H1 (cell line): Measurements from ENCODE around the gene MMP19. TPM values are rescaled to one million over a fixed set of nuclear protein-coding genes. Genes with fewer than 3 reads are reported as not detected.

Experiments used
- CTCF ChIA-PET: fragments of 300-600 bp; sonication (Branson Sonifier 250); formaldehyde crosslinking; loops from one replicate; lab custom pipeline; 2021; ENCODE audit not compliant: partially characterized antibody; lab: Charles Lee
- POLR2A ChIA-PET: fragments of 300-600 bp; sonication (Branson Sonifier 250); formaldehyde crosslinking; loops from one replicate; lab custom pipeline; 2021; ENCODE audit warnings: inconsistent platforms; ENCODE audit not compliant: partially characterized antibody; lab: Charles Lee
- DNase-seq, 2 experiments: peaks; one replicate each; pipeline versions ENCODE4 v3.0.0 to v3.0.0-alpha.2; 2010 to 2022; ENCODE audit warnings: low spot score in 2 of 2, low read depth in 1 of 2, mixed read lengths in 1 of 2
- FAIRE-seq: peaks from 2 replicates; lab custom pipeline; 2011; peaks lifted over from hg19 to GRCh38; lab: Jason Lieb, UNC
- H2AFZ ChIP-seq: 2 replicates; pipeline ENCODE4 v1.8.1; 2012; ENCODE audit warnings: low read length, inconsistent platforms
- H2AK5ac ChIP-seq: 2 replicates; pipeline ENCODE4 v1.6.1; 2013; ENCODE audit warnings: low read depth, low read length
- H2BK120ac ChIP-seq: replicated peaks from 2 replicates; pipeline ENCODE3; 2013; ENCODE audit warnings: low read depth, low read length, inconsistent platforms
- H2BK12ac ChIP-seq: 2 replicates; pipeline ENCODE4 v1.6.1; 2013; ENCODE audit warnings: low read depth, low read length
- H2BK15ac ChIP-seq: 2 replicates; pipeline ENCODE4 v1.6.1; 2013; ENCODE audit warnings: low read length
- H2BK20ac ChIP-seq: 2 replicates; pipeline ENCODE4 v1.6.1; 2013; ENCODE audit warnings: low read length
- H2BK5ac ChIP-seq: 2 replicates; pipeline ENCODE4 v1.6.1; 2013; ENCODE audit warnings: low read depth, low read length
- H3K14ac ChIP-seq: 2 replicates; pipeline ENCODE4 v1.6.1; 2013; ENCODE audit warnings: inconsistent platforms; ENCODE audit not compliant: insufficient read length
- H3K18ac ChIP-seq: 2 replicates; pipeline ENCODE4 v1.6.1; 2013; ENCODE audit warnings: low read length; ENCODE audit errors: extremely low read depth
- H3K23ac ChIP-seq: 2 replicates; pipeline ENCODE4 v1.6.1; 2013; ENCODE audit warnings: inconsistent platforms; ENCODE audit not compliant: insufficient read length
- H3K23me2 ChIP-seq: 2 replicates; pipeline ENCODE4 v1.6.1; 2013; ENCODE audit warnings: low read depth, low read length
- H3K27ac ChIP-seq: 2 replicates; pipeline ENCODE4 v1.6.1; 2011; ENCODE audit warnings: low read depth, low read length, inconsistent platforms
- H3K27me3 ChIP-seq, 4 experiments: replicated peaks in 1 of 4; 1 replicate in 1 of 4; 2 replicates in 3 of 4; pipeline versions ENCODE4 v1.6.1 to v1.8.1; 2011 to 2013; ENCODE audit warnings: low read length in 3 of 4, mild to moderate bottlenecking in 3 of 4, inconsistent platforms in 2 of 4, mixed read lengths in 2 of 4, moderate library complexity in 1 of 4; ENCODE audit not compliant: control insufficient read depth in 3 of 4, insufficient read depth in 3 of 4; ENCODE audit errors: extremely low read depth in 1 of 4
- H3K36me3 ChIP-seq, 4 experiments: 2 replicates each; pipeline versions ENCODE4 v1.6.1 to v1.8.1; 2011 to 2013; ENCODE audit warnings: mild to moderate bottlenecking in 4 of 4, low read length in 3 of 4, moderate library complexity in 2 of 4, control low read depth in 1 of 4, inconsistent platforms in 1 of 4; ENCODE audit not compliant: insufficient read depth in 4 of 4, control insufficient read depth in 2 of 4
- H3K4ac ChIP-seq: replicated peaks from 2 replicates; pipeline ENCODE3; 2013; ENCODE audit warnings: low read length, low read depth, mixed read lengths, inconsistent platforms; ENCODE audit not compliant: insufficient read length
- H3K4me1 ChIP-seq, 4 experiments: replicated peaks in 1 of 4; 1 replicate in 1 of 4; 2 replicates in 3 of 4; pipeline versions ENCODE4 v1.6.1 to v1.8.1; 2011 to 2013; ENCODE audit warnings: low read length in 3 of 4, inconsistent platforms in 2 of 4, mixed read lengths in 1 of 4; ENCODE audit not compliant: insufficient read depth in 4 of 4, control insufficient read depth in 3 of 4
- H3K4me2 ChIP-seq, 2 experiments: 2 replicates each; pipeline versions ENCODE4 v1.6.1 to v1.8.1; 2011 to 2013; ENCODE audit warnings: low read depth in 2 of 2, low read length in 2 of 2, control low read depth in 1 of 2, inconsistent platforms in 1 of 2, mild to moderate bottlenecking in 1 of 2; ENCODE audit not compliant: insufficient read depth in 1 of 2
- H3K4me3 ChIP-seq, 4 experiments: fragments of 200-600, 300-600 bp in 1 of 4; sonication (generic), shearing (Covaris generic), sonication (Bioruptor Twin) in 1 of 4; 2 replicates each; pipeline versions ENCODE4 v1.5.1 to v1.8.1; 2011 to 2016; ENCODE audit warnings: low read length in 4 of 4, low read depth in 3 of 4, control low read depth in 2 of 4, inconsistent platforms in 2 of 4, mild to moderate bottlenecking in 2 of 4, mixed read lengths in 1 of 4, moderate library complexity in 1 of 4; ENCODE audit not compliant: insufficient read depth in 2 of 4; ENCODE audit errors: extremely low read depth in 1 of 4
- H3K56ac ChIP-seq: replicated peaks from 2 replicates; pipeline ENCODE3; 2013; ENCODE audit warnings: low read depth, mild to moderate bottlenecking, mixed read lengths, low read length, inconsistent platforms; ENCODE audit not compliant: insufficient read length
- H3K79me1 ChIP-seq: 2 replicates; pipeline ENCODE4 v1.6.1; 2013; ENCODE audit warnings: low read depth, low read length, control low read depth
- H3K79me2 ChIP-seq, 2 experiments: 2 replicates each; pipeline versions ENCODE4 v1.6.1 to v1.8.1; 2012 to 2013; ENCODE audit warnings: low read length in 2 of 2, mild to moderate bottlenecking in 2 of 2, inconsistent platforms in 1 of 2; ENCODE audit not compliant: insufficient read depth in 2 of 2, control insufficient read depth in 1 of 2
- H3K9ac ChIP-seq, 4 experiments: replicated peaks in 1 of 4; 1 replicate in 1 of 4; 2 replicates in 3 of 4; pipeline versions ENCODE4 v1.6.1 to v1.8.1; 2011 to 2013; ENCODE audit warnings: low read depth in 3 of 4, low read length in 3 of 4, control low read depth in 2 of 4, mild to moderate bottlenecking in 2 of 4, moderate library complexity in 2 of 4, inconsistent platforms in 1 of 4; ENCODE audit errors: extremely low read depth in 1 of 4
- H3K9me3 ChIP-seq, 2 experiments: 2 replicates each; pipeline versions ENCODE4 v1.6.1 to v1.8.1; 2012 to 2013; ENCODE audit warnings: mild to moderate bottlenecking in 2 of 2, moderate library complexity in 2 of 2, control low read depth in 1 of 2, inconsistent platforms in 1 of 2, low read depth in 1 of 2, low read length in 1 of 2, mixed read lengths in 1 of 2; ENCODE audit not compliant: insufficient read depth in 2 of 2
- H4K20me1 ChIP-seq, 2 experiments: replicated peaks in 1 of 2; 2 replicates each; pipeline versions ENCODE3 to v1.8.1; 2011 to 2013; ENCODE audit warnings: inconsistent platforms in 2 of 2, low read length in 2 of 2, mild to moderate bottlenecking in 1 of 2; ENCODE audit not compliant: insufficient read depth in 2 of 2, control insufficient read depth in 1 of 2
- H4K5ac ChIP-seq: 2 replicates; pipeline ENCODE4 v1.6.1; 2013; ENCODE audit warnings: low read length, low read depth, mixed read lengths, inconsistent platforms; ENCODE audit not compliant: insufficient read length
- H4K8ac ChIP-seq: 2 replicates; pipeline ENCODE4 v1.8.0; 2013; ENCODE audit warnings: mild to moderate bottlenecking, moderate library complexity, low read length, inconsistent platforms; ENCODE audit not compliant: insufficient read depth; ENCODE audit errors: extremely low read depth
- H4K91ac ChIP-seq: replicated peaks from 2 replicates; pipeline ENCODE3; 2013; ENCODE audit warnings: low read length, mixed read lengths, inconsistent platforms; ENCODE audit not compliant: insufficient read length
- SP4 ChIP-seq: IDR thresholded peaks from 2 replicates; pipeline ENCODE4 v1.6.1; 2012; ENCODE audit warnings: low read length, inconsistent platforms
- WGBS, 2 experiments: shearing (Covaris generic) in 1 of 2; methylation state at CpG; one replicate each; pipeline versions ENCODE4 v1.1.6 to v1.1.7; 2013 to 2015; ENCODE audit warnings: low lambda C conversion rate in 2 of 2, mixed read lengths in 2 of 2, inconsistent platforms in 1 of 2, low coverage in 1 of 2, missing lambda C conversion rate in 1 of 2; ENCODE audit not compliant: insufficient replicate concordance in 2 of 2, insufficient coverage in 1 of 2, insufficient read length in 1 of 2; ENCODE audit errors: extremely low coverage in 1 of 2, missing lambda C conversion rate in 1 of 2; 5-methylcytosine and 5-hydroxymethylcytosine counted together
- polyA plus RNA-seq, 7 experiments: library from polyadenylated mRNA; depleted of rRNA in 3 of 7; stranded (reverse) in 5 of 7; unstranded in 2 of 7; fragments of >200 nt in 5 of 7; fragments of 200-250 nt in 2 of 7; gene quantifications; 1 replicate in 5 of 7; 2 replicates in 1 of 7; 4 replicates in 1 of 7; pipeline versions ENCODE4 v1.2.1 to v1.2.3, GENCODE V29; 2011 to 2013; ENCODE audit warnings: missing spikeins in 2 of 7, mixed read lengths in 2 of 7
- total RNA-seq: library from RNA; stranded (reverse); fragmentation: NEBNext Ultra II Directional; extraction: Animal tissue kit (Norgen Biotek cat#: 25700); gene quantifications from 2 replicates; pipeline ENCODE4 v1.2.1, GENCODE V29; 2021
- TF ChIP-seq, protein P1 (sequence below): IDR thresholded peaks from 2 replicates; pipeline ENCODE4 v1.6.1; 2012; ENCODE audit warnings: inconsistent platforms

Gene MMP19
- total and polyA plus RNA-seq, 2 of the 8 experiments (the other 6 are each of a cell fraction or from before 2014, with no cell fraction given), result 2.7 to 3.3 TPM

- H4K8ac ChIP-seq, result no peak overlapping the region
- no peak overlapping the region for H4K91ac ChIP-seq
- H3K27ac ChIP-seq, result no peak overlapping the region
- H3K79me1 ChIP-seq, result peaks cover 5% of the 10 kb centered on the region
- no peak overlapping the region for H2BK12ac ChIP-seq
- no peak overlapping the region for H2BK15ac ChIP-seq
- peaks cover 5 to 41% of the 10 kb centered on the region in 2 experiments; a peak in 3 of 4 replicates for H3K79me2 ChIP-seq
- no peaks in the 10 kb centered on the region for H3K27me3 ChIP-seq
- CTCF ChIA-PET, result interaction anchor here (1.8 to 5.2 kb wide), 3 partner anchors 9 to 111 kb away, joined by 6 to 59 read pairs (median 7); partner anchors contain the start of genes ORMDL2 and SARNP
- H3K4ac ChIP-seq, result no peak overlapping the region
- no peak overlapping the region for H3K56ac ChIP-seq
- WGBS, 2 experiments, result 87% methylated on average over 5 of the region's 5 CpGs; no CpG with 5 or more reads in 1 of the 2 experiments
- no peak overlapping the region for H3K9ac ChIP-seq
- H3K9me3 ChIP-seq, result no peaks in the 10 kb centered on the region
- TF ChIP-seq, protein P1, sequence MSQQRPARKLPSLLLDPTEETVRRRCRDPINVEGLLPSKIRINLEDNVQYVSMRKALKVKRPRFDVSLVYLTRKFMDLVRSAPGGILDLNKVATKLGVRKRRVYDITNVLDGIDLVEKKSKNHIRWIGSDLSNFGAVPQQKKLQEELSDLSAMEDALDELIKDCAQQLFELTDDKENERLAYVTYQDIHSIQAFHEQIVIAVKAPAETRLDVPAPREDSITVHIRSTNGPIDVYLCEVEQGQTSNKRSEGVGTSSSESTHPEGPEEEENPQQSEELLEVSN, result no peak
- 0 out of 2 replicates have a peak, but pooled peaks have one; percentile 1 for TF ChIP-seq SP4
- peak overlapping the region; percentile 57; the same call in 1 of the 2 replicates for H2AK5ac ChIP-seq
- no peak overlapping the region for H2BK120ac ChIP-seq
- no peak overlapping the region for H3K14ac ChIP-seq
- H3K4me3 ChIP-seq, result peak overlapping the region; percentile 59 to 97 (median 86); a peak in 7 of 8 replicates
- H3K4me1 ChIP-seq, result peaks cover 1 to 16% (median 6%) of the 10 kb centered on the region in 4 experiments
- no peak overlapping the region for H2AFZ ChIP-seq
- peaks cover 0 to 2% of the 10 kb centered on the region in 2 experiments for H4K20me1 ChIP-seq
- no peaks in the 10 kb centered on the region; the same call in 1 of the 2 replicates for H3K23me2 ChIP-seq
- no peak overlapping the region; the same call in 1 of the 2 replicates for H3K18ac ChIP-seq
- peak overlapping the region; percentile 63 to 93 for H3K4me2 ChIP-seq
- peak overlapping the region; percentile 26; the same call in 1 of the 2 replicates for H2BK5ac ChIP-seq
- H3K23ac ChIP-seq, result no peak overlapping the region
- H4K5ac ChIP-seq, result no peak overlapping the region
- peaks cover 0 to 2% (median under 1%) of the 10 kb centered on the region in 4 experiments; a peak in 5 of 8 replicates for H3K36me3 ChIP-seq
- FAIRE-seq (no peak), DNase-seq (no peak)
- no peak overlapping the region for H2BK20ac ChIP-seq
- POLR2A ChIA-PET, result interaction anchor here (2.2 to 6.2 kb wide), 5 partner anchors 9 to 98 kb away, joined by 10 to 109 read pairs (median 53); partner anchors contain the start of genes MMP19, ORMDL2, PYM1 and SARNP
Measured at GRCh38 chr12:55828357-55828756, 14.4 kb downstream of the MMP19 start.
